ENCODE results near the gene UBE2O. TPM values are rescaled to one million over a fixed set of nuclear protein-coding genes. Genes with fewer than 3 reads are reported as not detected.

Gene UBE2O
- total and polyA plus RNA-seq, 4 donors: 3.3 to 71.5 (median 9.2) TPM

DNA sequence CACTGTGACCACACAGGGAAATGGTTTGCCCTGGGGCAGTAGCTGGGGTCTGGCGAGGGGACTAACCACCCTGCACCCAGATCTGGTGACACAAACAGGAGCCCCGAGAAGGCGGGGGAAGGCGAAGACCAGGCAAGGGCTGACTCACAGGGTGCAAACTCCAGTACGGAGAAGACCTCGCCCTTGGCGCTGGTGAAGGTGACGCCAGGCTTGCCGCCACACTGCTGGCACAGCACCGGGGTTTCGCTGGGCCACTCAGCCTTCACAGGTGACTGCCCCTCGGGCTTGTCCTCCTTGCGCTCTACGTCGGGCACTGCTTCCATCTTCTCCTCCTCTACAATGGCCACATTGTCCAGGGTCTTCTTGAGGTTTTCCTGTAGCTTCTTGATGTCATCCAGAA is 57.0 kb downstream of the UBE2O start:
- 96% methylated on average over 15 of the region's 15 CpGs for WGBS
- H3K36me3 ChIP-seq (ENCODE audit: control insufficient read depth in 4 of 4, insufficient read depth in 3 of 4, low read depth in 1 of 4, low read length in 3 of 4): peaks cover 7 to 52% (median 22%) of the 10 kb centered on the region in 4 donors
- no peaks in the 10 kb centered on the region for H3K27me3 ChIP-seq (ENCODE audit: control insufficient read depth in 4 of 4, insufficient read depth in 4 of 4, low read length in 3 of 4)
- no peak overlapping the region for H3K9ac ChIP-seq (ENCODE audit: low read depth in 1 of 2, low read length in 2 of 2)
- no peaks in the 10 kb centered on the region for H3K9me3 ChIP-seq (ENCODE audit: control insufficient read depth in 4 of 4, low read length in 3 of 4)
- TF ChIP-seq GABPA (IDR thresholded peaks at IDR 0.05 in 1 of 2, conservative IDR thresholded peaks at IDR 0.05 in 1 of 2): no peak
- TF ChIP-seq SP1 (IDR thresholded peaks at IDR 0.05): no peak
- no peak for TF ChIP-seq HNF4G (IDR thresholded peaks at IDR 0.05)
- no peak for TF ChIP-seq JUND (IDR thresholded peaks at IDR 0.05)
- no peak for TF ChIP-seq TAF1 (conservative IDR thresholded peaks at IDR 0.05)
- no peak overlapping the region for H3K27ac ChIP-seq (ENCODE audit: low read depth in 1 of 2, low read length in 2 of 2)
- H3K4me1 ChIP-seq (ENCODE audit: control insufficient read depth in 4 of 4, insufficient read depth in 4 of 4, low read length in 3 of 4): no peaks in the 10 kb centered on the region
- H3K4me3 ChIP-seq (ENCODE audit: low read depth in 1 of 3, low read length in 3 of 3): no peak overlapping the region
- DNase-seq (ENCODE audit: low spot score): no peak

DNA sequence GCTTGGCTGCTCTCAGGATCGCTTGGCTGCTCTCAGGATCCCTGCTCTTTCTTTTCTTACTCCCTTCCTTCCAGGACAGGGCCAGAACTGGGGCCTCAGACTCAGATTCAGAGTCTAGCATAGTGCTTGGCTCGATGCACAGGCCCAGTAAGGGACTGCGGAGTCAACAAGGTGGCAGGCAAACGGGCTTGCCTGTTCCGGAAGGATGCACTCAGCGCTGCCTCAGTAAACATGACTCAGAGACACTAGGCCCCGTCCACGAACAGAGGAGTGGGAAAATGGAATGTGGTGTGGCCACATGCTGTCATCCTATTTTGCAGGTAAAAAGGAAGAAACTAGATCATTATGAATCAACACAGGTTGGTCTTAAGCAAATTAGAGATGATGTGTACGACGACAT is 58.8 kb downstream of the UBE2O start:
- no peaks in the 10 kb centered on the region for H3K9me3 ChIP-seq (ENCODE audit: control insufficient read depth in 4 of 4, low read length in 3 of 4)
- peaks cover 3 to 42% (median 16%) of the 10 kb centered on the region in 4 donors for H3K36me3 ChIP-seq (ENCODE audit: control insufficient read depth in 4 of 4, insufficient read depth in 3 of 4, low read depth in 1 of 4, low read length in 3 of 4)
- no peak overlapping the region for H3K9ac ChIP-seq (ENCODE audit: low read depth in 1 of 2, low read length in 2 of 2)
- DNase-seq (ENCODE audit: low spot score): no peak
- TF ChIP-seq RAD21 (IDR thresholded peaks at IDR 0.05) (no peak), JUND (IDR thresholded peaks at IDR 0.05) (no peak), EGR1 (IDR thresholded peaks at IDR 0.05; ENCODE audit: low read depth in 2 of 2) (no peak), HNF4A (conservative IDR thresholded peaks at IDR 0.05) (no peak), SP1 (IDR thresholded peaks at IDR 0.05) (no peak), NR2F2 (IDR thresholded peaks at IDR 0.05) (no peak), TAF1 (conservative IDR thresholded peaks at IDR 0.05) (no peak), HNF4G (IDR thresholded peaks at IDR 0.05) (no peak), FOXA2 (IDR thresholded peaks at IDR 0.05) (no peak), RXRA (IDR thresholded peaks at IDR 0.05) (no peak), YY1 (IDR thresholded peaks at IDR 0.05) (no peak), GABPA (IDR thresholded peaks at IDR 0.05 in 1 of 2, conservative IDR thresholded peaks at IDR 0.05 in 1 of 2) (no peak)
- TF ChIP-seq, protein P1, sequence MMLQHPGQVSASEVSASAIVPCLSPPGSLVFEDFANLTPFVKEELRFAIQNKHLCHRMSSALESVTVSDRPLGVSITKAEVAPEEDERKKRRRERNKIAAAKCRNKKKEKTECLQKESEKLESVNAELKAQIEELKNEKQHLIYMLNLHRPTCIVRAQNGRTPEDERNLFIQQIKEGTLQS (IDR thresholded peaks at IDR 0.05): no peak
- TF ChIP-seq, protein P2, sequence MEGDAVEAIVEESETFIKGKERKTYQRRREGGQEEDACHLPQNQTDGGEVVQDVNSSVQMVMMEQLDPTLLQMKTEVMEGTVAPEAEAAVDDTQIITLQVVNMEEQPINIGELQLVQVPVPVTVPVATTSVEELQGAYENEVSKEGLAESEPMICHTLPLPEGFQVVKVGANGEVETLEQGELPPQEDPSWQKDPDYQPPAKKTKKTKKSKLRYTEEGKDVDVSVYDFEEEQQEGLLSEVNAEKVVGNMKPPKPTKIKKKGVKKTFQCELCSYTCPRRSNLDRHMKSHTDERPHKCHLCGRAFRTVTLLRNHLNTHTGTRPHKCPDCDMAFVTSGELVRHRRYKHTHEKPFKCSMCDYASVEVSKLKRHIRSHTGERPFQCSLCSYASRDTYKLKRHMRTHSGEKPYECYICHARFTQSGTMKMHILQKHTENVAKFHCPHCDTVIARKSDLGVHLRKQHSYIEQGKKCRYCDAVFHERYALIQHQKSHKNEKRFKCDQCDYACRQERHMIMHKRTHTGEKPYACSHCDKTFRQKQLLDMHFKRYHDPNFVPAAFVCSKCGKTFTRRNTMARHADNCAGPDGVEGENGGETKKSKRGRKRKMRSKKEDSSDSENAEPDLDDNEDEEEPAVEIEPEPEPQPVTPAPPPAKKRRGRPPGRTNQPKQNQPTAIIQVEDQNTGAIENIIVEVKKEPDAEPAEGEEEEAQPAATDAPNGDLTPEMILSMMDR (IDR thresholded peaks at IDR 0.05; ENCODE audit: low read depth, low read length, missing input control): no peak
- TF ChIP-seq, protein P3, sequence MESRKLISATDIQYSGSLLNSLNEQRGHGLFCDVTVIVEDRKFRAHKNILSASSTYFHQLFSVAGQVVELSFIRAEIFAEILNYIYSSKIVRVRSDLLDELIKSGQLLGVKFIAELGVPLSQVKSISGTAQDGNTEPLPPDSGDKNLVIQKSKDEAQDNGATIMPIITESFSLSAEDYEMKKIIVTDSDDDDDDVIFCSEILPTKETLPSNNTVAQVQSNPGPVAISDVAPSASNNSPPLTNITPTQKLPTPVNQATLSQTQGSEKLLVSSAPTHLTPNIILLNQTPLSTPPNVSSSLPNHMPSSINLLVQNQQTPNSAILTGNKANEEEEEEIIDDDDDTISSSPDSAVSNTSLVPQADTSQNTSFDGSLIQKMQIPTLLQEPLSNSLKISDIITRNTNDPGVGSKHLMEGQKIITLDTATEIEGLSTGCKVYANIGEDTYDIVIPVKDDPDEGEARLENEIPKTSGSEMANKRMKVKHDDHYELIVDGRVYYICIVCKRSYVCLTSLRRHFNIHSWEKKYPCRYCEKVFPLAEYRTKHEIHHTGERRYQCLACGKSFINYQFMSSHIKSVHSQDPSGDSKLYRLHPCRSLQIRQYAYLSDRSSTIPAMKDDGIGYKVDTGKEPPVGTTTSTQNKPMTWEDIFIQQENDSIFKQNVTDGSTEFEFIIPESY (IDR thresholded peaks at IDR 0.05): no peak
- no peaks in the 10 kb centered on the region for H3K27me3 ChIP-seq (ENCODE audit: control insufficient read depth in 4 of 4, insufficient read depth in 4 of 4, low read length in 3 of 4)
- WGBS: 95% methylated on average over 10 of the region's 10 CpGs
- H3K4me3 ChIP-seq (ENCODE audit: low read depth in 1 of 3, low read length in 3 of 3): no peak overlapping the region
- H3K27ac ChIP-seq (ENCODE audit: low read depth in 1 of 2, low read length in 2 of 2): no peak overlapping the region
- no peaks in the 10 kb centered on the region for H3K4me1 ChIP-seq (ENCODE audit: control insufficient read depth in 4 of 4, insufficient read depth in 4 of 4, low read length in 3 of 4)

DNA sequence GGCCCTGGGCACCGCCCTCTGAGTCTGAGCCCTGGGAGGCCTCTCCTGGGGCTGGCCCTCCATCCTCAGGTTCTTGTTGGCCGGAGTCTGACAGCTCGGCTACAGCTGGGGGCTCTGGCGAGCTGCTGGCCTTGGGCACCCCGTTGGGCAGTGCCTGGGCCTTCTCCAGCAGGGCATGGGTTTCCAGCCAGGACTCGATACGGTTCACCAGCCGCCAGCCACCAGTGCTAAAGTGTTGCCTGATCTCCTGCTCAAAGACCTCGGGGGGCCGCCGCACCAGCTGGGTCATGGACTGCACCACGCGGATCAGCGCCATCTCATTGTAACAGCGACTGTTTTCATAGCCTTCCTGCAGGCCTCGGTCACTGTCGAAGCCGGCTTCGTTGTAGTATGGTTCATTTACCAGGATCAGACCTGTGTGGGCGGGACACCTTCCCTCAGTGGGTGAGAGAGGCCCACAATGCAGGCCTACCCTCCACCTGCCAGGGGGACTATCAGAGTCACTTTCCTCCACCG is 61.7 kb downstream of the UBE2O start:
- DNase-seq (ENCODE audit: low spot score): no peak
- peaks cover 0 to 33% (median 10%) of the 10 kb centered on the region in 4 donors for H3K36me3 ChIP-seq (ENCODE audit: control insufficient read depth in 4 of 4, insufficient read depth in 3 of 4, low read depth in 1 of 4, low read length in 3 of 4)
- H3K9me3 ChIP-seq (ENCODE audit: control insufficient read depth in 4 of 4, low read length in 3 of 4): no peaks in the 10 kb centered on the region
- no peaks in the 10 kb centered on the region for H3K27me3 ChIP-seq (ENCODE audit: control insufficient read depth in 4 of 4, insufficient read depth in 4 of 4, low read length in 3 of 4)
- H3K4me1 ChIP-seq (ENCODE audit: control insufficient read depth in 4 of 4, insufficient read depth in 4 of 4, low read length in 3 of 4): peaks cover 0 to 6% (median under 1%) of the 10 kb centered on the region in 4 donors
- 97% methylated on average over 21 of the region's 21 CpGs for WGBS
- TF ChIP-seq, protein P4, sequence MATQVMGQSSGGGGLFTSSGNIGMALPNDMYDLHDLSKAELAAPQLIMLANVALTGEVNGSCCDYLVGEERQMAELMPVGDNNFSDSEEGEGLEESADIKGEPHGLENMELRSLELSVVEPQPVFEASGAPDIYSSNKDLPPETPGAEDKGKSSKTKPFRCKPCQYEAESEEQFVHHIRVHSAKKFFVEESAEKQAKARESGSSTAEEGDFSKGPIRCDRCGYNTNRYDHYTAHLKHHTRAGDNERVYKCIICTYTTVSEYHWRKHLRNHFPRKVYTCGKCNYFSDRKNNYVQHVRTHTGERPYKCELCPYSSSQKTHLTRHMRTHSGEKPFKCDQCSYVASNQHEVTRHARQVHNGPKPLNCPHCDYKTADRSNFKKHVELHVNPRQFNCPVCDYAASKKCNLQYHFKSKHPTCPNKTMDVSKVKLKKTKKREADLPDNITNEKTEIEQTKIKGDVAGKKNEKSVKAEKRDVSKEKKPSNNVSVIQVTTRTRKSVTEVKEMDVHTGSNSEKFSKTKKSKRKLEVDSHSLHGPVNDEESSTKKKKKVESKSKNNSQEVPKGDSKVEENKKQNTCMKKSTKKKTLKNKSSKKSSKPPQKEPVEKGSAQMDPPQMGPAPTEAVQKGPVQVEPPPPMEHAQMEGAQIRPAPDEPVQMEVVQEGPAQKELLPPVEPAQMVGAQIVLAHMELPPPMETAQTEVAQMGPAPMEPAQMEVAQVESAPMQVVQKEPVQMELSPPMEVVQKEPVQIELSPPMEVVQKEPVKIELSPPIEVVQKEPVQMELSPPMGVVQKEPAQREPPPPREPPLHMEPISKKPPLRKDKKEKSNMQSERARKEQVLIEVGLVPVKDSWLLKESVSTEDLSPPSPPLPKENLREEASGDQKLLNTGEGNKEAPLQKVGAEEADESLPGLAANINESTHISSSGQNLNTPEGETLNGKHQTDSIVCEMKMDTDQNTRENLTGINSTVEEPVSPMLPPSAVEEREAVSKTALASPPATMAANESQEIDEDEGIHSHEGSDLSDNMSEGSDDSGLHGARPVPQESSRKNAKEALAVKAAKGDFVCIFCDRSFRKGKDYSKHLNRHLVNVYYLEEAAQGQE (IDR thresholded peaks at IDR 0.05): no peak
- TF ChIP-seq, protein P5, sequence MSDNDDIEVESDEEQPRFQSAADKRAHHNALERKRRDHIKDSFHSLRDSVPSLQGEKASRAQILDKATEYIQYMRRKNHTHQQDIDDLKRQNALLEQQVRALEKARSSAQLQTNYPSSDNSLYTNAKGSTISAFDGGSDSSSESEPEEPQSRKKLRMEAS (IDR thresholded peaks at IDR 0.05): no peak
- no peak for TF ChIP-seq GABPA (IDR thresholded peaks at IDR 0.05 in 1 of 2, conservative IDR thresholded peaks at IDR 0.05 in 1 of 2)
- TF ChIP-seq JUND (IDR thresholded peaks at IDR 0.05): no peak
- no peak for TF ChIP-seq YY1 (IDR thresholded peaks at IDR 0.05)
- no peak for TF ChIP-seq NR2F2 (IDR thresholded peaks at IDR 0.05)
- TF ChIP-seq, protein P1 (IDR thresholded peaks at IDR 0.05): no peak
- no peak for TF ChIP-seq EGR1 (IDR thresholded peaks at IDR 0.05; ENCODE audit: low read depth in 2 of 2)
- no peak for TF ChIP-seq RAD21 (IDR thresholded peaks at IDR 0.05)
- no peak for TF ChIP-seq HNF4A (conservative IDR thresholded peaks at IDR 0.05)
- H3K9ac ChIP-seq (ENCODE audit: low read depth in 1 of 2, low read length in 2 of 2): no peak overlapping the region
- H3K4me3 ChIP-seq (ENCODE audit: low read depth in 1 of 3, low read length in 3 of 3): no peak overlapping the region
- no peak overlapping the region for H3K27ac ChIP-seq (ENCODE audit: low read depth in 1 of 2, low read length in 2 of 2)

All from liver (tissue), 9 donors.